HepG2 (cell line): ENCODE results near the gene CCDC87. TPM values are rescaled to one million over a fixed set of nuclear protein-coding genes. Genes with fewer than 3 reads are reported as not detected.

Source experiments
- ETV5 ChIP-seq: IDR thresholded peaks from 2 replicates; pipeline ENCODE4 v1.6.1; 2018; ENCODE audit warnings: missing biosample characterization, missing genetic modification reagents, inconsistent platforms, borderline replicate concordance
- FOXA3 ChIP-seq: IDR thresholded peaks from 2 replicates; pipeline ENCODE4 v1.6.1; 2016; ENCODE audit warnings: missing genetic modification reagents, missing compliant biosample characterization
- GTF3A ChIP-seq: sonication (generic); formaldehyde crosslinking; conservative IDR thresholded peaks from 2 replicates; pipeline ENCODE4 v1.4.0; 2020; ENCODE audit warnings: mild to moderate bottlenecking, missing genetic modification reagents
- HOXA5 ChIP-seq: sonication (generic); formaldehyde crosslinking; IDR thresholded peaks from 2 replicates; pipeline ENCODE4 v1.4.0; 2020; ENCODE audit warnings: missing genetic modification reagents
- IRF1 ChIP-seq: sonication (generic); formaldehyde crosslinking; IDR thresholded peaks from 2 replicates; pipeline ENCODE4 v1.4.0; 2020; ENCODE audit warnings: low read depth, mild to moderate bottlenecking, missing genetic modification reagents
- IRF9 ChIP-seq: sonication (generic); formaldehyde crosslinking; IDR thresholded peaks from 2 replicates; pipeline ENCODE4 v1.8.0; 2022; ENCODE audit warnings: missing genetic modification reagents, mild to moderate bottlenecking, borderline replicate concordance
- NR3C1 ChIP-seq: sonication (generic); formaldehyde crosslinking; IDR thresholded peaks from 2 replicates; pipeline ENCODE4 v1.4.0; 2020; ENCODE audit warnings: missing genetic modification reagents
- PREB ChIP-seq: sonication (generic); formaldehyde crosslinking; IDR thresholded peaks from 2 replicates; pipeline ENCODE4 v1.4.0; 2020; ENCODE audit warnings: missing genetic modification reagents
- SIX4 ChIP-seq: sonication (generic); formaldehyde crosslinking; IDR thresholded peaks from 2 replicates; pipeline ENCODE4 v1.4.0; 2020; ENCODE audit warnings: missing genetic modification reagents
- SP1 ChIP-seq, 2 experiments: fragments of 450-650 bp in 1 of 2; sonication (generic) in 1 of 2; formaldehyde crosslinking in 1 of 2; IDR thresholded peaks; 2 replicates each; pipeline versions ENCODE4 v1.4.0 to v1.6.1; 2016 to 2020; ENCODE audit warnings: missing genetic modification reagents in 1 of 2
- SUZ12 ChIP-seq: fragments of 150-350 bp; IDR thresholded peaks from 2 replicates; pipeline ENCODE4 v1.6.1; 2014; ENCODE audit warnings: low read depth, low read length
- TBX2 ChIP-seq: sonication (generic); formaldehyde crosslinking; IDR thresholded peaks from 2 replicates; pipeline ENCODE4 v1.5.0; 2020; ENCODE audit warnings: missing genetic modification reagents, mild to moderate bottlenecking, borderline replicate concordance
- TBX3 ChIP-seq: fragments of 450-650 bp; IDR thresholded peaks from 2 replicates; pipeline ENCODE4 v1.6.1; 2017; ENCODE audit warnings: antibody characterized with exemption, mild to moderate bottlenecking, inconsistent platforms, borderline replicate concordance
- TOE1 ChIP-seq: sonication (generic); formaldehyde crosslinking; IDR thresholded peaks from 2 replicates; pipeline ENCODE4 v1.4.0; 2020; ENCODE audit warnings: mild to moderate bottlenecking, missing genetic modification reagents
- XBP1 ChIP-seq: sonication (generic); formaldehyde crosslinking; IDR thresholded peaks from 2 replicates; pipeline ENCODE4 v1.5.0; 2020; ENCODE audit warnings: missing genetic modification reagents
- ZNF329 ChIP-seq: sonication (generic); formaldehyde crosslinking; IDR thresholded peaks from 2 replicates; pipeline ENCODE4 v1.9.0; 2021; ENCODE audit warnings: low read depth, mild to moderate bottlenecking, missing genetic modification reagents
- ZNF331 ChIP-seq: sonication (generic); formaldehyde crosslinking; IDR thresholded peaks from 2 replicates; pipeline ENCODE4 v1.4.0; 2020; ENCODE audit warnings: missing genetic modification reagents
- ZNF343 ChIP-seq: sonication (generic); formaldehyde crosslinking; IDR thresholded peaks from 2 replicates; pipeline ENCODE4 v1.4.0; 2020; ENCODE audit warnings: mild to moderate bottlenecking, missing genetic modification reagents
- ZNF7 ChIP-seq: IDR thresholded peaks from 2 replicates; pipeline ENCODE4 v1.6.1; 2016; ENCODE audit warnings: missing biosample characterization, missing genetic modification reagents
- ZNF790 ChIP-seq: sonication (generic); formaldehyde crosslinking; IDR thresholded peaks from 2 replicates; pipeline ENCODE4 v1.8.0; 2022; ENCODE audit warnings: missing genetic modification reagents, mild to moderate bottlenecking, borderline replicate concordance
- polyA plus RNA-seq, 8 experiments: library from polyadenylated mRNA; depleted of rRNA in 3 of 8; stranded (reverse) in 7 of 8; unstranded in 1 of 8; fragments of >200 nt; fragmentation: Illumina TruSeq in 4 of 8; extraction: Trizol in 4 of 8; gene quantifications; 2 replicates each; pipeline versions ENCODE4 v1.2.1 to v1.2.3, GENCODE V29; 2011 to 2016; ENCODE audit warnings: low read depth in 4 of 8, missing spikeins in 1 of 8, mixed read lengths in 1 of 8; ENCODE audit not compliant: insufficient read depth in 1 of 8
- total RNA-seq, 5 experiments: library from RNA; depleted of rRNA; stranded (reverse); fragments of >200 nt; fragmentation: Illumina TruSeq; extraction: Trizol; gene quantifications; 2 replicates each; pipeline ENCODE4 v1.2.3, GENCODE V29; 2016; ENCODE audit warnings: low read depth in 1 of 5
- TF ChIP-seq, protein P1 (sequence below): sonication (generic); formaldehyde crosslinking; IDR thresholded peaks from 2 replicates; pipeline ENCODE4 v1.4.0; 2020; ENCODE audit warnings: mild to moderate bottlenecking, missing genetic modification reagents, borderline replicate concordance
- TF ChIP-seq, protein P2 (sequence below): IDR thresholded peaks from 2 replicates; pipeline ENCODE4 v1.6.1; 2016; ENCODE audit warnings: low read depth

The CCDC87 gene
- total and polyA plus RNA-seq, 2 of the 13 experiments (the other 11 are each of a cell fraction or from before 2014, with no cell fraction given), result 0.05 to 0.42 TPM

DNA sequence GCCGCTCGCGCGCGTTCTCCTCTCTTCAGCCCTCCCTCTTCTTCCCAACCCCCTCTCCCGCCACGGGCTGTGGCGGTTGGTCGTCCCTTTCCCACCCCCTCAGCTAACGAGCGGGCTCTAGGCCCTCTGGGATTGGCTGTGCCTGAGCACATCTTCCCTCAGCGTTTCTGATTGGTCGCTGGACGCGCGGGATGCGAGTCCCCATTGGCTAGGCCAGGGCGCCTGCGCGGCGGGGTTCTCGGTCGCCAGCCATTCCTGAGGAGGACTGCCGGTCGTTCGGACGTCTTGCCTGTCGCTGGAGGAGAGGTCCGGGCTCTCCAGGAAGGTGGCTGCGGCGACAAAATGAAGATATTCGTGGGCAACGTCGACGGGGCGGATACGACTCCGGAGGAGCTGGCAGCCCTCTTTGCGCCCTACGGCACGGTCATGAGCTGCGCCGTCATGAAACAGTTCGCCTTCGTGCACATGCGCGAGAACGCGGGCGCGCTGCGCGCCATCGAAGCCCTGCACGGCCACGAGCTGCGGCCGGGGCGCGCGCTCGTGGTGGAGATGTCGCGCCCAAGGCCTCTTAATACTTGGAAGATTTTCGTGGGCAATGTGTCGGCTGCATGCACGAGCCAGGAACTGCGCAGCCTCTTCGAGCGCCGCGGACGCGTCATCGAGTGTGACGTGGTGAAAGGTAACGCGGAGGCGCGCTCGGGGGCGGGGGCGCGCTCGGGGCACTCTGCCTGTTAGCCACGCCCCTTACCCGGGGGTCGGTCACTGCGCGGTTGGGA lies 23.7 kb upstream of the CCDC87 start, which contains the start of gene RBM14 (continued):
- TF ChIP-seq, protein P1, sequence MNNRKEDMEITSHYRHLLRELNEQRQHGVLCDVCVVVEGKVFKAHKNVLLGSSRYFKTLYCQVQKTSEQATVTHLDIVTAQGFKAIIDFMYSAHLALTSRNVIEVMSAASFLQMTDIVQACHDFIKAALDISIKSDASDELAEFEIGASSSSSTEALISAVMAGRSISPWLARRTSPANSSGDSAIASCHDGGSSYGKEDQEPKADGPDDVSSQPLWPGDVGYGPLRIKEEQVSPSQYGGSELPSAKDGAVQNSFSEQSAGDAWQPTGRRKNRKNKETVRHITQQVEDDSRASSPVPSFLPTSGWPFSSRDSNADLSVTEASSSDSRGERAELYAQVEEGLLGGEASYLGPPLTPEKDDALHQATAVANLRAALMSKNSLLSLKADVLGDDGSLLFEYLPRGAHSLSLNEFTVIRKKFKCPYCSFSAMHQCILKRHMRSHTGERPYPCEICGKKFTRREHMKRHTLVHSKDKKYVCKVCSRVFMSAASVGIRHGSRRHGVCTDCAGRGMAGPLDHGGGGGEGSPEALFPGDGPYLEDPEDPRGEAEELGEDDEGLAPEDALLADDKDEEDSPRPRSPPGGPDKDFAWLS (CRISPR knock-in tag), result no peak
- no peak for TF ChIP-seq ZNF7 (CRISPR knock-in tag)
- TF ChIP-seq GTF3A (CRISPR knock-in tag), result peak; percentile 91
- TF ChIP-seq, protein P2, sequence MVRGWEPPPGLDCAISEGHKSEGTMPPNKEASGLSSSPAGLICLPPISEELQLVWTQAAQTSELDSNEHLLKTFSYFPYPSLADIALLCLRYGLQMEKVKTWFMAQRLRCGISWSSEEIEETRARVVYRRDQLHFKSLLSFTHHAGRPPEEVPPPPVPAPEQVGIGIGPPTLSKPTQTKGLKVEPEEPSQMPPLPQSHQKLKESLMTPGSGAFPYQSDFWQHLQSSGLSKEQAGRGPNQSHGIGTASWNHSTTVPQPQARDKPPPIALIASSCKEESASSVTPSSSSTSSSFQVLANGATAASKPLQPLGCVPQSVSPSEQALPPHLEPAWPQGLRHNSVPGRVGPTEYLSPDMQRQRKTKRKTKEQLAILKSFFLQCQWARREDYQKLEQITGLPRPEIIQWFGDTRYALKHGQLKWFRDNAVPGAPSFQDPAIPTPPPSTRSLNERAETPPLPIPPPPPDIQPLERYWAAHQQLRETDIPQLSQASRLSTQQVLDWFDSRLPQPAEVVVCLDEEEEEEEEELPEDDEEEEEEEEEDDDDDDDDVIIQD (CRISPR knock-in tag), result 0 out of 2 replicates have a peak, but pooled peaks have one; percentile 10
- TF ChIP-seq SIX4 (CRISPR knock-in tag), result 0 out of 2 replicates have a peak, but pooled peaks have one; percentile 1
- peak; percentile 87 for TF ChIP-seq IRF9 (CRISPR knock-in tag)
- peak; percentile 71; the same call in 1 of the 2 replicates for TF ChIP-seq ZNF343 (CRISPR knock-in tag)
- TF ChIP-seq XBP1 (CRISPR knock-in tag), result peak; percentile 58; the same call in 1 of the 2 replicates
- 0 out of 2 replicates have a peak, but pooled peaks have one; percentile 2 for TF ChIP-seq ZNF329 (CRISPR knock-in tag)
- no peak for TF ChIP-seq FOXA3 (CRISPR knock-in tag)
- TF ChIP-seq SUZ12, result no peak
- peak; percentile 44; the same call in 1 of the 2 replicates for TF ChIP-seq PREB (CRISPR knock-in tag)
- no peak; the same call in 1 of the 2 replicates for TF ChIP-seq ZNF790
- peak; percentile 33; the same call in 1 of the 2 replicates for TF ChIP-seq ZNF331 (CRISPR knock-in tag)
- no peak for TF ChIP-seq TOE1 (CRISPR knock-in tag)
- 0 out of 2 replicates have a peak, but pooled peaks have one; percentile 42 for TF ChIP-seq IRF1 (CRISPR knock-in tag)
- TF ChIP-seq HOXA5 (CRISPR knock-in tag), result peak; percentile 44
- peak; percentile 25; the same call in 1 of the 2 replicates for TF ChIP-seq TBX2
- peak; percentile 48; the same call in 1 of the 2 replicates for TF ChIP-seq TBX3
- no peak for TF ChIP-seq NR3C1 (CRISPR knock-in tag)
- TF ChIP-seq SP1 (IDR thresholded peaks at IDR 0.05), result no peak
- TF ChIP-seq SP1 (CRISPR knock-in tag; IDR thresholded peaks at IDR 0.05), result peak; percentile 52; the same call in 1 of the 2 replicates
- peak; percentile 23; the same call in 1 of the 2 replicates for TF ChIP-seq ETV5 (CRISPR knock-in tag)
